ENCODE measurements around the gene CCDC74B.
"Not testable (repeated sequence)": the region's sequence is repeated elsewhere in the genome, so short reads cannot be mapped to it uniquely, and the experiment has no call there.

The CCDC74B gene

GRCh38 chr2:130150181-130151144, 5.6 kb upstream of the CCDC74B start:
- Histone ChIP-seq H3K79me2 (no peaks in the 10 kb centered on the region), H3K36me3 (ENCODE audit: control insufficient read depth, insufficient read depth, low read length) (no peaks in the 10 kb centered on the region), H2AFZ (no peak overlapping the region)

GRCh38 chr2:130148515-130148914, 3.6 kb upstream of the CCDC74B start:
- not testable (repeated sequence) for H3K27ac ChIP-seq; H3K4me3 ChIP-seq (ENCODE audit: low read depth, low read length); H2AFZ ChIP-seq; H3K4me2 ChIP-seq (ENCODE audit: low read length); H3K4me1 ChIP-seq; H3K36me3 ChIP-seq (ENCODE audit: control insufficient read depth, insufficient read depth, low read length); H3K9me3 ChIP-seq (ENCODE audit: control insufficient read depth, low read length); H3K27me3 ChIP-seq (ENCODE audit: control insufficient read depth, insufficient read depth, low read length); H3K79me2 ChIP-seq; H3K9ac ChIP-seq

More at GRCh38 chr2:130150181-130151144, 5.6 kb upstream of the CCDC74B start:
- Histone ChIP-seq H3K4me2 (ENCODE audit: low read length) (no peak overlapping the region), H3K27me3 (ENCODE audit: control insufficient read depth, insufficient read depth, low read length) (no peaks in the 10 kb centered on the region), H3K4me3 (ENCODE audit: low read depth, low read length) (no peak overlapping the region), H3K9ac (no peak overlapping the region), H3K9me3 (ENCODE audit: control insufficient read depth, low read length) (no peaks in the 10 kb centered on the region), H3K27ac (no peak overlapping the region), H3K4me1 (peaks cover under 1% of the 10 kb centered on the region)
- no peak for TF ChIP-seq CTCF (IDR thresholded peaks at IDR 0.05)

- peak overlapping the region; percentile 53 for H2AFZ ChIP-seq
- H3K9me3 ChIP-seq (ENCODE audit: control insufficient read depth, low read length); H3K9ac ChIP-seq; H3K79me2 ChIP-seq; H3K27ac ChIP-seq; H3K36me3 ChIP-seq (ENCODE audit: control insufficient read depth, insufficient read depth, low read length); H3K4me1 ChIP-seq; H3K27me3 ChIP-seq (ENCODE audit: control insufficient read depth, insufficient read depth, low read length): not testable (repeated sequence)
- peak overlapping the region; percentile 59 for H3K4me2 ChIP-seq (ENCODE audit: low read length)
- peak overlapping the region; percentile 16 for H3K4me3 ChIP-seq (ENCODE audit: low read depth, low read length)
Observed at GRCh38 chr2:130143266-130144039, 1.5 kb downstream of the CCDC74B start.

GRCh38 chr2:130142396-130143265, 2.3 kb downstream of the CCDC74B start:
- H3K9ac ChIP-seq; H3K9me3 ChIP-seq (ENCODE audit: control insufficient read depth, low read length); H2AFZ ChIP-seq; H3K27ac ChIP-seq; H3K4me3 ChIP-seq (ENCODE audit: low read depth, low read length); H3K4me1 ChIP-seq; H3K4me2 ChIP-seq (ENCODE audit: low read length); H3K36me3 ChIP-seq (ENCODE audit: control insufficient read depth, insufficient read depth, low read length); H3K79me2 ChIP-seq; H3K27me3 ChIP-seq (ENCODE audit: control insufficient read depth, insufficient read depth, low read length): not testable (repeated sequence)

- not testable (repeated sequence) for H3K9me3 ChIP-seq (ENCODE audit: control insufficient read depth, low read length); H3K27ac ChIP-seq; H3K9ac ChIP-seq; H2AFZ ChIP-seq; H3K4me2 ChIP-seq (ENCODE audit: low read length); H3K27me3 ChIP-seq (ENCODE audit: control insufficient read depth, insufficient read depth, low read length); H3K4me1 ChIP-seq; H3K79me2 ChIP-seq; H3K4me3 ChIP-seq (ENCODE audit: low read depth, low read length); H3K36me3 ChIP-seq (ENCODE audit: control insufficient read depth, insufficient read depth, low read length)
Observed at GRCh38 chr2:130141645-130142370, 3.1 kb downstream of the CCDC74B start.

- not testable (repeated sequence) for H3K27ac ChIP-seq; H3K4me1 ChIP-seq; H3K79me2 ChIP-seq; H3K27me3 ChIP-seq (ENCODE audit: control insufficient read depth, insufficient read depth, low read length); H3K4me2 ChIP-seq (ENCODE audit: low read length); H2AFZ ChIP-seq; H3K9ac ChIP-seq; H3K36me3 ChIP-seq (ENCODE audit: control insufficient read depth, insufficient read depth, low read length); H3K9me3 ChIP-seq (ENCODE audit: control insufficient read depth, low read length); H3K4me3 ChIP-seq (ENCODE audit: low read depth, low read length)
Observed at GRCh38 chr2:130141002-130141401, 3.9 kb downstream of the CCDC74B start.

GRCh38 chr2:130140516-130140915, 4.4 kb downstream of the CCDC74B start:
- H3K36me3 ChIP-seq (ENCODE audit: control insufficient read depth, insufficient read depth, low read length); H3K79me2 ChIP-seq; H3K9ac ChIP-seq; H3K4me2 ChIP-seq (ENCODE audit: low read length); H3K9me3 ChIP-seq (ENCODE audit: control insufficient read depth, low read length); H2AFZ ChIP-seq; H3K27ac ChIP-seq; H3K4me1 ChIP-seq; H3K4me3 ChIP-seq (ENCODE audit: low read depth, low read length); H3K27me3 ChIP-seq (ENCODE audit: control insufficient read depth, insufficient read depth, low read length): not testable (repeated sequence)

GRCh38 chr2:130139331-130140280, 5.3 kb downstream of the CCDC74B start:
- not testable (repeated sequence) for H3K27me3 ChIP-seq (ENCODE audit: control insufficient read depth, insufficient read depth, low read length); H3K27ac ChIP-seq; H2AFZ ChIP-seq; H3K9ac ChIP-seq; H3K4me2 ChIP-seq (ENCODE audit: low read length); H3K36me3 ChIP-seq (ENCODE audit: control insufficient read depth, insufficient read depth, low read length); H3K4me1 ChIP-seq; H3K4me3 ChIP-seq (ENCODE audit: low read depth, low read length); H3K9me3 ChIP-seq (ENCODE audit: control insufficient read depth, low read length); H3K79me2 ChIP-seq
